Liver (tissue), 3 donors: ENCODE data around the gene CCDC167.

Source experiments
- CTCF ChIP-seq: fragments of 150-350 bp; IDR thresholded peaks from 2 replicates; pipeline ENCODE4 v1.5.1; 2017; ENCODE audit warnings: improper control_type of control experiment, low read depth, low read length; ENCODE audit not compliant: missing input control
- HNF4G ChIP-seq: IDR thresholded peaks from 2 replicates; pipeline ENCODE4 v1.6.1; 2016; ENCODE audit warnings: antibody characterized with exemption
- SP1 ChIP-seq: IDR thresholded peaks from 2 replicates; pipeline ENCODE4 v1.6.1; 2018; ENCODE audit warnings: antibody characterized with exemption, mild to moderate bottlenecking
- TAF1 ChIP-seq: conservative IDR thresholded peaks from 2 replicates; pipeline ENCODE4 v1.6.1; 2016; ENCODE audit warnings: antibody characterized with exemption, mild to moderate bottlenecking
- ZBTB33 ChIP-seq: IDR thresholded peaks from 2 replicates; pipeline ENCODE4 v1.6.1; 2016; ENCODE audit warnings: antibody characterized with exemption
- donor health status: healthy.
- donor health status: healthy.

GRCh38 chr6:37507690-37508421, 8.2 kb upstream of the CCDC167 start:
- TF ChIP-seq CTCF (no peak), TAF1 (no peak), HNF4G (no peak), ZBTB33 (no peak), SP1 (no peak)
